HL-60 (cell line): ENCODE results near the gene GDI1.

Experiments
- POLR2AphosphoS5 ChIP-seq: IDR thresholded peaks from 2 replicates; pipeline ENCODE4 v1.6.1; 2012; ENCODE audit warnings: low read depth
- TF ChIP-seq, protein P1 (sequence below): IDR thresholded peaks from one replicate; pipeline ENCODE4 v1.5.1; 2011; ENCODE audit warnings: low read length, control low read depth, inconsistent platforms; ENCODE audit not compliant: insufficient read depth
- TF ChIP-seq, protein P2 (sequence below): IDR thresholded peaks from 2 replicates; pipeline ENCODE4 v1.6.1; 2012; ENCODE audit warnings: low read depth; ENCODE audit not compliant: insufficient replicate concordance

DNA sequence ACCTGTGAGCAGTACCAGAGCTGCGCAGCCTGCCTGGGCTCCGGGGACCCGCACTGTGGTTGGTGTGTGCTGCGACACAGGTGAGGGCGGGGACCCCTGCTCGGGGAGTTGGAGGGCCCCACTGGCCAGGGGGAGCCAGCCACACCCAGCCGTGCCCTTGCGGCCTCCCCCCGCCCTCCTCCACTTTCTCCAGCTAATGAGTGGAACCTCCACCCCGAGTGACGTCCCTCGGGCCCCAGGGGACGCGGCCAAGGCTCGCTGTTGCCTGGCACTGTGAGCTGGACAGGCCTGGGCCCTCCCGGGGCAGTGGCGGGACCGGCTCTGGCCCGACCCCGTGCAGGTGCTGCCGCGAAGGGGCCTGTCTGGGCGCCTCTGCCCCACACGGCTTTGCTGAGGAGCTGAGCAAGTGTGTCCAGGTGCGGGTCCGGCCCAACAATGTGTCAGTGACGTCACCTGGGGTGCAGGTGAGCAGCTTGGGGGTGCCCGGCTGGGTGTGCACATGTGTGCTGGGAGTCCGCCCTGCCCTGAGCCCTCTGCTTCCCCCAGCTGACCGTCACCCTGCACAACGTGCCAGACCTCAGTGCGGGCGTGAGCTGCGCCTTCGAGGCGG, 26.8 kb downstream of the GDI1 start:
- TF ChIP-seq POLR2AphosphoS5, result no peak
- TF ChIP-seq, protein P1, sequence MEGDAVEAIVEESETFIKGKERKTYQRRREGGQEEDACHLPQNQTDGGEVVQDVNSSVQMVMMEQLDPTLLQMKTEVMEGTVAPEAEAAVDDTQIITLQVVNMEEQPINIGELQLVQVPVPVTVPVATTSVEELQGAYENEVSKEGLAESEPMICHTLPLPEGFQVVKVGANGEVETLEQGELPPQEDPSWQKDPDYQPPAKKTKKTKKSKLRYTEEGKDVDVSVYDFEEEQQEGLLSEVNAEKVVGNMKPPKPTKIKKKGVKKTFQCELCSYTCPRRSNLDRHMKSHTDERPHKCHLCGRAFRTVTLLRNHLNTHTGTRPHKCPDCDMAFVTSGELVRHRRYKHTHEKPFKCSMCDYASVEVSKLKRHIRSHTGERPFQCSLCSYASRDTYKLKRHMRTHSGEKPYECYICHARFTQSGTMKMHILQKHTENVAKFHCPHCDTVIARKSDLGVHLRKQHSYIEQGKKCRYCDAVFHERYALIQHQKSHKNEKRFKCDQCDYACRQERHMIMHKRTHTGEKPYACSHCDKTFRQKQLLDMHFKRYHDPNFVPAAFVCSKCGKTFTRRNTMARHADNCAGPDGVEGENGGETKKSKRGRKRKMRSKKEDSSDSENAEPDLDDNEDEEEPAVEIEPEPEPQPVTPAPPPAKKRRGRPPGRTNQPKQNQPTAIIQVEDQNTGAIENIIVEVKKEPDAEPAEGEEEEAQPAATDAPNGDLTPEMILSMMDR, result no peak
- TF ChIP-seq, protein P2, sequence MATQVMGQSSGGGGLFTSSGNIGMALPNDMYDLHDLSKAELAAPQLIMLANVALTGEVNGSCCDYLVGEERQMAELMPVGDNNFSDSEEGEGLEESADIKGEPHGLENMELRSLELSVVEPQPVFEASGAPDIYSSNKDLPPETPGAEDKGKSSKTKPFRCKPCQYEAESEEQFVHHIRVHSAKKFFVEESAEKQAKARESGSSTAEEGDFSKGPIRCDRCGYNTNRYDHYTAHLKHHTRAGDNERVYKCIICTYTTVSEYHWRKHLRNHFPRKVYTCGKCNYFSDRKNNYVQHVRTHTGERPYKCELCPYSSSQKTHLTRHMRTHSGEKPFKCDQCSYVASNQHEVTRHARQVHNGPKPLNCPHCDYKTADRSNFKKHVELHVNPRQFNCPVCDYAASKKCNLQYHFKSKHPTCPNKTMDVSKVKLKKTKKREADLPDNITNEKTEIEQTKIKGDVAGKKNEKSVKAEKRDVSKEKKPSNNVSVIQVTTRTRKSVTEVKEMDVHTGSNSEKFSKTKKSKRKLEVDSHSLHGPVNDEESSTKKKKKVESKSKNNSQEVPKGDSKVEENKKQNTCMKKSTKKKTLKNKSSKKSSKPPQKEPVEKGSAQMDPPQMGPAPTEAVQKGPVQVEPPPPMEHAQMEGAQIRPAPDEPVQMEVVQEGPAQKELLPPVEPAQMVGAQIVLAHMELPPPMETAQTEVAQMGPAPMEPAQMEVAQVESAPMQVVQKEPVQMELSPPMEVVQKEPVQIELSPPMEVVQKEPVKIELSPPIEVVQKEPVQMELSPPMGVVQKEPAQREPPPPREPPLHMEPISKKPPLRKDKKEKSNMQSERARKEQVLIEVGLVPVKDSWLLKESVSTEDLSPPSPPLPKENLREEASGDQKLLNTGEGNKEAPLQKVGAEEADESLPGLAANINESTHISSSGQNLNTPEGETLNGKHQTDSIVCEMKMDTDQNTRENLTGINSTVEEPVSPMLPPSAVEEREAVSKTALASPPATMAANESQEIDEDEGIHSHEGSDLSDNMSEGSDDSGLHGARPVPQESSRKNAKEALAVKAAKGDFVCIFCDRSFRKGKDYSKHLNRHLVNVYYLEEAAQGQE, result no peak
